Measurements from ENCODE around the gene FBXL17. TPM values are rescaled to one million over a fixed set of nuclear protein-coding genes. Genes with fewer than 3 reads are reported as not detected.

Gene FBXL17
- total and polyA plus RNA-seq, 9 of the 15 experiments (the other 6 are each of a cell fraction or from before 2014, with no cell fraction given): 0.32 to 5.4 (median 1.8) TPM

- ATAC-seq: no peak
Measured at GRCh38 chr5:107948377-107948776, 433.5 kb downstream of the FBXL17 start.

More at GRCh38 chr5:107948377-107948776, 433.5 kb downstream of the FBXL17 start:
- intact Hi-C loops (cut with micrococcal nuclease): no loop called here
- Histone ChIP-seq H3K4me3 (no peak overlapping the region), H3K27ac (ENCODE audit: extremely low read depth, low read depth, low read length) (no peak overlapping the region), H3K27me3 (ENCODE audit: control insufficient read depth in 2 of 2, insufficient read depth in 2 of 2, low read length in 2 of 2) (no peaks in the 10 kb centered on the region), H4K20me1 (replicated peaks; ENCODE audit: control insufficient read depth, insufficient read depth, low read length) (no peaks in the 10 kb centered on the region), H3K9me3 (replicated peaks; ENCODE audit: control insufficient read depth, insufficient read depth, low read depth, low read length) (no peaks in the 10 kb centered on the region), H3K36me3 (ENCODE audit: control insufficient read depth, insufficient read depth, low read length) (no peaks in the 10 kb centered on the region), H3K79me2 (ENCODE audit: control insufficient read depth, insufficient read depth, low read length) (no peaks in the 10 kb centered on the region), H3K9me1 (ENCODE audit: control insufficient read depth, insufficient read depth, low read length) (no peaks in the 10 kb centered on the region), H2AFZ (ENCODE audit: low read depth, low read length) (no peak overlapping the region), H3K4me1 (replicated peaks in 1 of 2; ENCODE audit: control insufficient read depth in 2 of 2, insufficient read depth in 2 of 2, low read length in 2 of 2) (no peaks in the 10 kb centered on the region), H3K9ac (ENCODE audit: insufficient read depth in 1 of 2, low read depth in 2 of 2, low read length in 2 of 2) (no peak overlapping the region), H3K4me2 (ENCODE audit: insufficient read depth, low read length) (no peak overlapping the region)
- in situ Hi-C loops (cut with MboI): no loop called here
- ChIA-PET POLR2A (no interaction called here), CTCF (ENCODE audit: low intra/inter-chr PET ratio) (no interaction called here)
- FAIRE-seq (no peak), DNase-seq (ENCODE audit: extremely low read depth in 1 of 4, low spot score in 3 of 4) (no peak)
- no TSS peak for BruUV-seq (replicated peaks)
- TF ChIP-seq BCL6 (CRISPR knock-in tag; IDR thresholded peaks at IDR 0.05) (no peak), MYNN (IDR thresholded peaks at IDR 0.05) (no peak), MYNN (CRISPR knock-in tag; IDR thresholded peaks at IDR 0.05) (no peak), HMGN3 (IDR thresholded peaks at IDR 0.05; ENCODE audit: borderline replicate concordance, extremely low read depth, insufficient read length, low read depth, low read length) (no peak), GMEB1 (CRISPR knock-in tag; IDR thresholded peaks at IDR 0.05) (no peak), STAT5A (IDR thresholded peaks at IDR 0.05; ENCODE audit: borderline replicate concordance, low read length) (no peak), MEIS2 (IDR thresholded peaks at IDR 0.05; ENCODE audit: partially characterized antibody) (no peak), CXXC5 (CRISPR knock-in tag; IDR thresholded peaks at IDR 0.05) (no peak), MYC (IDR thresholded peaks at IDR 0.05; ENCODE audit: low read depth, low read length) (no peak), MYC (CRISPR knock-in tag; IDR thresholded peaks at IDR 0.05; ENCODE audit: borderline replicate concordance, low read depth) (no peak)
- TF ChIP-seq, protein P1, sequence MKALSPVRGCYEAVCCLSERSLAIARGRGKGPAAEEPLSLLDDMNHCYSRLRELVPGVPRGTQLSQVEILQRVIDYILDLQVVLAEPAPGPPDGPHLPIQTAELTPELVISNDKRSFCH (CRISPR knock-in tag; IDR thresholded peaks at IDR 0.05): no peak
- TF ChIP-seq, protein P1 (tag; IDR thresholded peaks at IDR 0.05): no peak
- WGBS (ENCODE audit: insufficient coverage, low coverage, missing lambda C conversion rate): 0% methylated on average over 1 of the region's 1 CpG

All from K562 (cell line).